Astrocyte (in vitro differentiated cells and primary cell): ENCODE data around the gene RIIAD1. TPM values are rescaled to one million over a fixed set of nuclear protein-coding genes. Genes with fewer than 3 reads are reported as not detected.

Experiments used
- DNase-seq: peaks from one replicate; pipeline ENCODE4 v3.0.0-alpha.2; 2010; ENCODE audit warnings: low read depth
- FAIRE-seq: peaks from 2 replicates; lab custom pipeline; 2011; peaks lifted over from hg19 to GRCh38; lab: Jason Lieb, UNC
- H2AFZ ChIP-seq: 2 replicates; pipeline ENCODE4 v1.6.0; 2012; ENCODE audit warnings: low read depth, low read length, inconsistent platforms
- H3K27ac ChIP-seq: 2 replicates; pipeline ENCODE4 v1.5.1; 2011; ENCODE audit warnings: low read depth, low read length, inconsistent platforms
- H3K27me3 ChIP-seq: 2 replicates; pipeline ENCODE4 v1.6.0; 2011; ENCODE audit warnings: low read length, inconsistent platforms; ENCODE audit not compliant: insufficient read depth
- H3K36me3 ChIP-seq: 2 replicates; pipeline ENCODE4 v1.5.1; 2011; ENCODE audit warnings: low read length, inconsistent platforms; ENCODE audit not compliant: insufficient read depth
- H3K4me1 ChIP-seq: 2 replicates; pipeline ENCODE4 v1.5.1; 2011; ENCODE audit warnings: low read length, inconsistent platforms; ENCODE audit not compliant: insufficient read depth
- H3K4me2 ChIP-seq: 2 replicates; pipeline ENCODE4 v1.6.0; 2012; ENCODE audit warnings: low read length, inconsistent platforms
- H3K4me3 ChIP-seq: 2 replicates; pipeline ENCODE4 v1.5.1; 2011; ENCODE audit warnings: low read depth, mild to moderate bottlenecking, low read length, inconsistent platforms; ENCODE audit not compliant: insufficient read depth
- H3K79me2 ChIP-seq: 2 replicates; pipeline ENCODE4 v1.6.0; 2012; ENCODE audit warnings: mild to moderate bottlenecking, low read length, inconsistent platforms; ENCODE audit not compliant: insufficient read depth
- H3K9ac ChIP-seq: 2 replicates; pipeline ENCODE4 v1.6.0; 2012; ENCODE audit warnings: mild to moderate bottlenecking, low read length, inconsistent platforms
- H3K9me3 ChIP-seq: 2 replicates; pipeline ENCODE4 v1.5.1; 2012; ENCODE audit warnings: low read depth, mild to moderate bottlenecking, low read length, inconsistent platforms; ENCODE audit not compliant: insufficient read depth
- H4K20me1 ChIP-seq: 2 replicates; pipeline ENCODE4 v1.6.0; 2012; ENCODE audit warnings: low read length, inconsistent platforms; ENCODE audit not compliant: insufficient read depth
- H3K27ac Mint-ChIP-seq: one replicate; pipeline ENCODE4 v1.8.0; 2021; ENCODE audit warnings: mild to moderate bottlenecking, mixed read lengths; ENCODE audit not compliant: unreplicated experiment
- H3K27me3 Mint-ChIP-seq: one replicate; pipeline ENCODE4 v1.8.0; 2021; ENCODE audit warnings: low read depth, mixed read lengths; ENCODE audit not compliant: unreplicated experiment
- H3K36me3 Mint-ChIP-seq: one replicate; pipeline ENCODE4 v1.8.0; 2021; ENCODE audit warnings: low read depth, mixed read lengths; ENCODE audit not compliant: unreplicated experiment
- H3K4me1 Mint-ChIP-seq: one replicate; pipeline ENCODE4 v1.8.0; 2021; ENCODE audit warnings: low read depth, mixed read lengths; ENCODE audit not compliant: unreplicated experiment
- H3K4me3 Mint-ChIP-seq: one replicate; pipeline ENCODE4 v1.8.0; 2021; ENCODE audit warnings: mild to moderate bottlenecking, moderate library complexity, mixed read lengths; ENCODE audit not compliant: unreplicated experiment
- H3K9me3 Mint-ChIP-seq: one replicate; pipeline ENCODE4 v1.8.0; 2021; ENCODE audit warnings: mild to moderate bottlenecking, mixed read lengths; ENCODE audit not compliant: unreplicated experiment
- CTCF ChIP-seq: IDR thresholded peaks from 2 replicates; pipeline ENCODE4 v1.5.1; 2011; ENCODE audit warnings: low read depth, mild to moderate bottlenecking, inconsistent platforms, low read length, moderate library complexity; ENCODE audit not compliant: insufficient read depth
- EZH2 ChIP-seq: IDR thresholded peaks from 2 replicates; pipeline ENCODE4 v1.6.1; 2012; ENCODE audit warnings: mild to moderate bottlenecking, low read length, inconsistent platforms; ENCODE audit not compliant: insufficient read depth
- total RNA-seq: library from RNA; stranded (reverse); gene quantifications from 2 replicates; pipeline ENCODE4 v1.2.1, GENCODE V29; 2021

RIIAD1 gene
- total RNA-seq, 1 donor from 2014 or later, result not detected

GRCh38 chr1:151711044-151711800 lies 10.1 kb upstream of the RIIAD1 start:
- FAIRE-seq (no peak), DNase-seq (no peak)
- H3K9ac ChIP-seq, result no peak overlapping the region
- H3K36me3 ChIP-seq, result no peaks in the 10 kb centered on the region
- H2AFZ ChIP-seq, result no peak overlapping the region
- Mint-ChIP-seq H3K9me3 (no peaks in the 10 kb centered on the region), H3K27me3 (peaks cover 33% of the 10 kb centered on the region), H3K4me1 (peaks cover 5% of the 10 kb centered on the region), H3K4me3 (no peak overlapping the region), H3K27ac (no peak overlapping the region), H3K36me3 (no peaks in the 10 kb centered on the region)
- no peak overlapping the region for H3K4me3 ChIP-seq
- H3K4me1 ChIP-seq, result no peaks in the 10 kb centered on the region
- no peaks in the 10 kb centered on the region for H3K9me3 ChIP-seq
- TF ChIP-seq CTCF, result no peak
- no peak for TF ChIP-seq EZH2
- H3K4me2 ChIP-seq, result no peak overlapping the region
- H3K79me2 ChIP-seq, result no peaks in the 10 kb centered on the region
- H3K27ac ChIP-seq, result no peak overlapping the region
- peaks cover 29% of the 10 kb centered on the region for H3K27me3 ChIP-seq
- no peaks in the 10 kb centered on the region for H4K20me1 ChIP-seq

GRCh38 chr1:151711951-151712350 lies 9.4 kb upstream of the RIIAD1 start:
- Histone ChIP-seq H3K9ac (no peak overlapping the region), H3K4me2 (no peak overlapping the region), H3K4me1 (no peaks in the 10 kb centered on the region), H3K4me3 (no peak overlapping the region), H3K27me3 (peaks cover 33% of the 10 kb centered on the region), H3K79me2 (no peaks in the 10 kb centered on the region), H3K27ac (no peak overlapping the region), H3K9me3 (no peaks in the 10 kb centered on the region), H4K20me1 (no peaks in the 10 kb centered on the region), H3K36me3 (no peaks in the 10 kb centered on the region), H2AFZ (no peak overlapping the region)
- Mint-ChIP-seq H3K4me3 (no peak overlapping the region), H3K36me3 (peaks cover under 1% of the 10 kb centered on the region), H3K27me3 (peaks cover 38% of the 10 kb centered on the region), H3K9me3 (no peaks in the 10 kb centered on the region), H3K27ac (no peak overlapping the region), H3K4me1 (peaks cover 8% of the 10 kb centered on the region)
- DNase-seq (no peak), FAIRE-seq (no peak)
- no peak for TF ChIP-seq CTCF
- no peak for TF ChIP-seq EZH2

GRCh38 chr1:151713044-151713443 lies 8.3 kb upstream of the RIIAD1 start:
- H3K27me3 Mint-ChIP-seq, result peaks cover 49% of the 10 kb centered on the region
- no peaks in the 10 kb centered on the region for H3K9me3 ChIP-seq
- peaks cover 43% of the 10 kb centered on the region for H3K27me3 ChIP-seq
- no peak overlapping the region for H3K27ac Mint-ChIP-seq
- H3K9ac ChIP-seq, result no peak overlapping the region
- H3K4me2 ChIP-seq, result no peak overlapping the region
- peaks cover 13% of the 10 kb centered on the region for H3K4me1 Mint-ChIP-seq
- H3K36me3 ChIP-seq, result no peaks in the 10 kb centered on the region
- no peak overlapping the region for H3K27ac ChIP-seq
- H3K9me3 Mint-ChIP-seq, result no peaks in the 10 kb centered on the region
- DNase-seq, result no peak
- no peak overlapping the region for H3K4me3 ChIP-seq
- H3K36me3 Mint-ChIP-seq, result peaks cover 3% of the 10 kb centered on the region
- H2AFZ ChIP-seq, result no peak overlapping the region
- no peak overlapping the region for H3K4me3 Mint-ChIP-seq
- H4K20me1 ChIP-seq, result no peaks in the 10 kb centered on the region
- peaks cover 3% of the 10 kb centered on the region for H3K4me1 ChIP-seq
- TF ChIP-seq EZH2 (no peak), CTCF (no peak)
- no peak for FAIRE-seq
- H3K79me2 ChIP-seq, result no peaks in the 10 kb centered on the region
